ENCODE results near the gene FAM151A. TPM values are rescaled to one million over a fixed set of nuclear protein-coding genes. Genes with fewer than 3 reads are reported as not detected.
A peak's percentile ranks its signal among the peaks of the same experiment; 100 is the strongest.

Gene FAM151A
- total RNA-seq, 2 donors from 2014 or later = 0.63 TPM; not detected in 1

DNA sequence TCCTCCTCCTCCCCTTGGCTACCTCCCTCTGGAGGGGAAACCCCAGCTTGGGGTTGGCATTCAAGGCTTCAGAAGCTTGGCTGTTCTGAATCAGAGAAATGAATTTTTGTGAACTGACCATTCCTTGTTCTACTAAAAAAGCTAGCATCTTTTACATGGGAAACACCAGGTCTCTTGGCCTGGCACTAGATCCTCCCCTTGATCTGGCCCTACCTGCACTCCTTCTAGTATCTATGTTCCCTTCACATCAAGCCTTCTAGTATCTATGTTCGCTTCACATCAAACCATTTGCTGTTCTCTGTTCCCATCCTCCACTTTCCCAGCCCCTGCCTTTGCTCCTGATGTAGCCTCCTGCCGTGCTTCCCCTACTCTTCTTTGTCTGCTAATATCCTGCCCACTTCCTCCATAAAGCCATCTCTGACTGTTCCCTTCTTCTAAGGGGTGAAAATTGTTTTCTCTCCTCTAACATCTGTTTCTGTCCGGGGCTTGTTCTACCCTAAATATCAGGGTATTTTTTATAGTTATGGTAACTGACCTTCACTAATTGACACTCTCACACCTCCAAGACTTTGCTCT, 25.8 kb downstream of the FAM151A start:
- no peak overlapping the region for H3K27ac ChIP-seq
- peaks cover 0 to 19% of the 10 kb centered on the region in 2 donors for H3K4me1 ChIP-seq
- H3K9me3 ChIP-seq = no peaks in the 10 kb centered on the region
- H3K36me3 ChIP-seq = peaks cover 25% of the 10 kb centered on the region
- no peak for DNase-seq (ENCODE audit: low spot score)
- no peaks in the 10 kb centered on the region for H3K27me3 ChIP-seq
- no peak overlapping the region for H3K4me3 ChIP-seq
- TF ChIP-seq, protein P1, sequence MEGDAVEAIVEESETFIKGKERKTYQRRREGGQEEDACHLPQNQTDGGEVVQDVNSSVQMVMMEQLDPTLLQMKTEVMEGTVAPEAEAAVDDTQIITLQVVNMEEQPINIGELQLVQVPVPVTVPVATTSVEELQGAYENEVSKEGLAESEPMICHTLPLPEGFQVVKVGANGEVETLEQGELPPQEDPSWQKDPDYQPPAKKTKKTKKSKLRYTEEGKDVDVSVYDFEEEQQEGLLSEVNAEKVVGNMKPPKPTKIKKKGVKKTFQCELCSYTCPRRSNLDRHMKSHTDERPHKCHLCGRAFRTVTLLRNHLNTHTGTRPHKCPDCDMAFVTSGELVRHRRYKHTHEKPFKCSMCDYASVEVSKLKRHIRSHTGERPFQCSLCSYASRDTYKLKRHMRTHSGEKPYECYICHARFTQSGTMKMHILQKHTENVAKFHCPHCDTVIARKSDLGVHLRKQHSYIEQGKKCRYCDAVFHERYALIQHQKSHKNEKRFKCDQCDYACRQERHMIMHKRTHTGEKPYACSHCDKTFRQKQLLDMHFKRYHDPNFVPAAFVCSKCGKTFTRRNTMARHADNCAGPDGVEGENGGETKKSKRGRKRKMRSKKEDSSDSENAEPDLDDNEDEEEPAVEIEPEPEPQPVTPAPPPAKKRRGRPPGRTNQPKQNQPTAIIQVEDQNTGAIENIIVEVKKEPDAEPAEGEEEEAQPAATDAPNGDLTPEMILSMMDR (IDR thresholded peaks at IDR 0.05) = no peak

DNA sequence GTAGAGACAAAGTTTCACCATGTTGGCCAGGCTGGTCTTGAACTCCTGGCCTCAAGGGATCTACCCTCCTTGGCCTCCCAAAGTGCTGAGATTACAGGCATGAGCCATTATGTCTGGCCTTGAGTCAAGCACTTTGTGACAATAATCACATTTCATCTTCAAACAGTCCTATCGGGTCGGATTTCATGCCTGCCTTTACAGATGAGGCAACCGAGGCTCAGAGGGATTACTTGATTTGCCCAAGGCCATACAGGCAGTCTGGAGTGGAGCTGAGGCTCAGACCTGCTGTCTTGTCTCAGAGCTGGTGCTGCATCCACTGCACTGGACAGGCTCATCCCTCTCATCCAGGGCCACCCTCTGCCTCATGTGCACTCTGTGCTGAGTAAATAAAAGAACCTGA, 26.6 kb downstream of the FAM151A start:
- H3K36me3 ChIP-seq = peaks cover 24% of the 10 kb centered on the region
- no peak overlapping the region for H3K4me3 ChIP-seq
- peaks cover 0 to 19% of the 10 kb centered on the region in 2 donors for H3K4me1 ChIP-seq
- no peaks in the 10 kb centered on the region for H3K27me3 ChIP-seq
- DNase-seq (ENCODE audit: low spot score) = no peak
- TF ChIP-seq, protein P1 (IDR thresholded peaks at IDR 0.05) = no peak
- no peaks in the 10 kb centered on the region for H3K9me3 ChIP-seq
- H3K27ac ChIP-seq = peak overlapping the region in 1 of 2 donors; percentile 8

DNA sequence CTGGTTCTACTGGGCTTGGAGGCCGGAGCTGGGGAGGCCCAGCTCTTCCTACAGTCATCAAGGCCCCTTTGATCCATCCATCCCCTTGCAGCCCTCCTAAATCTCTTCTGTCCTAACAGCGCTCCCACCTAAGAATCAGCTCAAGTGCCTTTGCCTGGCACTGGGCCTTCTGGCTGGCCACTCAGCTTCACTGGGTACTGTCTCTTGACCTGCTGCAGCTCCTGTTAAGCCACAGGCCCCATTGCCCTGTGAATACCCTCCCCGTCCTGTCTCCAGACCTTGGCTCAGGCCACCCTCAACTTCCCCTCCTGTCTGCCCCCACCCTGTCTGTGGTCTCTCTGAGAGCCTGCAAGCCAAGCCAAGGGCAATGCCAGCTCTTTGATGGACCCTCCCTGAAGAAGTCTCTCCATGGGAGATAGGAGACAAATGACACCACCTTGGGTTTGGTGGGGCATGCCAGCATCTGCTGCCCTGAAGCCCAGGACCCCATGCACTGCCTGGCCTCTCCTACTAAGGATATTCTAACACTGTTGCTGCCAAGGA, 27.3 kb downstream of the FAM151A start:
- DNase-seq (ENCODE audit: low spot score) = no peak
- no peaks in the 10 kb centered on the region for H3K9me3 ChIP-seq
- no peaks in the 10 kb centered on the region for H3K27me3 ChIP-seq
- TF ChIP-seq, protein P1 (IDR thresholded peaks at IDR 0.05) = no peak
- H3K4me1 ChIP-seq = peaks cover 0 to 14% of the 10 kb centered on the region in 2 donors
- H3K27ac ChIP-seq = peak overlapping the region in 1 of 2 donors; percentile 8
- H3K36me3 ChIP-seq = peaks cover 24% of the 10 kb centered on the region
- no peak overlapping the region for H3K4me3 ChIP-seq

DNA sequence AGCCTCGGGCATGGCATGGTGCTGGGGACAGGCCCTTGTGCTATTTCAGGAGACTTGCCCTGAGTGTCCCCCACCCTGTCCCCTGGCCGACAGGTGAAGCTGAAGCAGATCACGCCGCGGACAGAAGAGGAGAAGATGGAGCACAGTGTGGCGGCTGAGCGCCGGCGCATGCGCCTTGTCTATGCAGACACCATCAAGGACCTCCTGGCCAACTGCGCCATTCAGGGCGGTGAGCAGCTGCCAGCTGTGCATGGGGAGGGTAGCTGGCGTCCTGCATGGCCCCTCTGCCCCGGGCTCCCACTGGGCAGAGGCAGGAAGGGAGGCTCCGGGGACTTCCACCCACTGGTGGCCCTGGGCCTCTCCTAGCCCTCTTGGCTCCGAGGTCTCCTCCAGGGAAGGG, 28.9 kb downstream of the FAM151A start:
- peaks cover 0 to 10% of the 10 kb centered on the region in 2 donors for H3K4me1 ChIP-seq
- H3K27ac ChIP-seq = no peak overlapping the region
- H3K9me3 ChIP-seq = no peaks in the 10 kb centered on the region
- DNase-seq (ENCODE audit: low spot score) = no peak
- H3K4me3 ChIP-seq = no peak overlapping the region
- TF ChIP-seq, protein P1 (IDR thresholded peaks at IDR 0.05) = no peak
- no peaks in the 10 kb centered on the region for H3K27me3 ChIP-seq
- H3K36me3 ChIP-seq = peaks cover 24% of the 10 kb centered on the region

DNA sequence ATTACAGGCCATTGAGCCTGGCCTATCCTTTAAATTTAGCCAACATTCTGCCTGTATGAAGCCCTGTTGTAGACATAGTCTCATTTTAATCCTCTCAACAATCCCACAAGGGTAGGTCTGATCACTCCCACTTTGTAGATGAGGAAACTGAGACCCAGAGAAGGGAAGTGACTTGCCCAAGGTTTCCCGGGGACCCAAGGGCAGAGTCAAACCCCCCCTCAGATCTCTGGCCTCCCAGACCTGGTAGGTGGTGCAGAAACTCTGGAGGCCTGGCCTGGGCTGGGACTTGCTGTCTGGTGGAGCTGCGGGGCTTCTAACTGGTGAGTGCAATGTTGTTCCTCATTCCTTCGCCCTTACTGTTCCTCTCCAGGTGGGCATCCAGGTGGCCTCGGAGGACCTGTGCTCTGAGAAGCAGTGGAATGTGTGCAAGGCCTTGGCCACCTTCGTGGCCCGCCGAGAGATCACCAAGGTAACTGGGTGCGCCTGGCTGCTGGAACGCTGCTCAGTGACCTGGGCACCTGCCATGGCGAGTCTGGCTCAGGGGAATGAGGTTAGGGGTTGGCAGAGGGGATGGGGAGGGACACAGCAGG, 29.7 kb downstream of the FAM151A start:
- H3K4me1 ChIP-seq = peaks cover 0 to 8% of the 10 kb centered on the region in 2 donors
- no peak for DNase-seq (ENCODE audit: low spot score)
- H3K27ac ChIP-seq = no peak overlapping the region
- TF ChIP-seq, protein P1 (IDR thresholded peaks at IDR 0.05) = no peak
- H3K9me3 ChIP-seq = no peaks in the 10 kb centered on the region
- no peaks in the 10 kb centered on the region for H3K27me3 ChIP-seq
- H3K4me3 ChIP-seq = no peak overlapping the region
- peaks cover 24% of the 10 kb centered on the region for H3K36me3 ChIP-seq

Measured in right atrium auricular region (tissue), 2 donors.